GM11168 (cell line): Measurements from ENCODE around the gene DNPEP.

Source experiments
- in situ Hi-C: fragments of 300-500 bp; cut with MboI; formaldehyde crosslinking; loops from one replicate; pipeline ENCODE4 v1.12.0; 2022; ENCODE audit warnings: low sequenced_read_pairs; ENCODE audit not compliant: unreplicated experiment

DNPEP gene

DNA sequence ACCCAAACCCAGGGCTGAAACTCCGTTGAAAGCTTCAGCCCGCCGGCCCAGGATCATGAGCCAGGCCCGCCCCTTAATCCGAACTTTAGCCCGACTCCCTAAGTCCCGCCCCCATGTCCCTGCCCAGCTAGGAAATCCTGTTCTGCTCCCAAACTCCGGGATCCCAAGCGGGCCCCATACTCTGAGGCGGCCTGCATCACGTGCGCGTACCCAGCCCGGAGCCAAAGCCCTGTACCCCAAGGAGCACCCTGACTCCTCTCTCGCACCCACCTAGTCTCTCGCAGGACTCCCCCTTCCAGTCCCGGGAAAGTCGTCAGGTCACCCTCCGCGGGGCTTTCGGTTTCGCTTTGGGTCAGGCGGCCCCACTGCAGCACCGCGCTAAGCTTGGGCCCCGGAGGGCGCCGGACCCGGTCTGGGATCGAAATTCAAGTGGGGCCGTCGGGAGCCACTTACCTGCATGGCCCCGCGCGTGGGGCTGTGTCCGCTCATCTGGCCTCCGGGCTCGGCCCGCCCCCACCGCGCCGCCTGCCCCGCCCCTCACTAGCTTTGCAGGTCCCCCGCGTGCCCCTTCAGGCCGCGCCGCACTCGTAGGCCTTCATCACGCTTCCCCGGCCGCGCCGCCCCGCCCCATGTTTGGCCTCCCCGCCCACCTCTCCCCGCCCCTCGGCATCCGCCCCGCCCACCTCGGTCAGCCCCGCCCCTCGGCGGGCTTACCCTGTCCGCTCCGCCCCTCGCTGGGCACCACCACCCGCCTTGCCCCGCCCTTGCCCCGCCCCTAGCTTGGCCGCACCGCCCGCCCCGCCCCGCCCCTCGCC, at the start of gene DNPEP:
TSS of gene DNPEP (minus strand) at position 607 of the 815 bp plus-strand sequence. CDS start at position 489, 118 bp downstream.
- in situ Hi-C loops, result no loop called here

DNA sequence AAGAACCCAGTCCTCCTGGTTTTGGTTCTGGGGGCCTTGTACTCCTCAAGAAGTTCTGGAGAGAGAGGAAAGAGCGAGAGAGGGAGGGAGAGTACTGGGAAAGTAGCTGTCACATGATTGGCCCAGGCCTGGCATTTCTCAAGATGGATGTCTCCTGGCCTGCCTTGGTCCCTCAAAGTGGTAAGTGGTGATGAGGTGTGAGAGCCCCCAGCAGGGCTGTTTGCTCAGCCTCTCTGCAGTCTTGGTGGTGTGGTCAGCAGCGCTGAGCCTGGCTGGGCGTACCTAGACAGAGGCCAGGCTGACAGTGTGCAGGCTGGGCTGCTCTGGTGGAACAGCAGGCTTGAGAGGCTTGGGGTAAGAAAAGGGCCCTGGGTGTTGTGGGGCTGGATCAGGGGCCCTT, 49.4 kb upstream of the DNPEP start:
- in situ Hi-C loops, result no loop called here

DNA sequence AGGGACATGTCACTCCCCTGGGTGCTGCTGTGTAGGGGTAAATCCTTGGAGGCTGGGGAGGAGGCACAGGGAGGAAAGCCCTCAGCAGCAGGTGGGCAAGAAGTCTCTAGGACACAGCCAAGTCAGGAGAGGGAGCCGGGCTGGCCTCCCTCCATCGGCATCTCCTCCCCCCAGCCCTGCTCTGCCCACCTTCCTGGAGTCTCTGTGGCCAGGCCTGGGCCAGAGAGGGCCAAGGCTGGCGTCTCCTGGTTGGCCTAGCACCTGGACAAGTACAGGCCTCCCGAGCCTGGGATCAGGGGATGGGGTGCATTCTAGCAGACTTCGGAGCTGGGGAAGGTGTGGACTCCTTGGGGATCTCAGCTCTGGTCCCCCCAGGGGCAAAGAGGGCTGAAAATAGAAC, 48.8 kb upstream of the DNPEP start:
- in situ Hi-C loops, result no loop called here

DNA sequence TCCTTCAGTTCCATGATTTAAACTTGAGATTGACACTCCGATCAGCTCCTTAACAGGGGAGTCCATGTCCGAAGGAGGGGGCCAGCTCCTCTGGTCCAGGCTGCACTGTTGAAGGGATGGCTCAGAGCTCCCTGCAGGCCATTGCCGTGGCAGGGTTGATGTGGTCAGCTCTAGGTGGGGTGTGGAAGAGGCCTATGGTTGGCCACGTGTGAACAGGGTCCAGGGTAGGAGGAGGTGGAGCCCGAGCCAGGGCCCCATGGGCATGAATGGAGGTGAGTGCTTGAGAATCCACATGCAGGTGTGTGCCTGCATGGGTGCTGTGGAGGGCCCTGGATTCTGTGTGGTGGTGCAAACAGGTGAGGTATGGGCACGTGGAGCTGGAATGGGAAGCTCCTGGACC, 48.0 kb upstream of the DNPEP start:
- in situ Hi-C loops, result no loop called here

DNA sequence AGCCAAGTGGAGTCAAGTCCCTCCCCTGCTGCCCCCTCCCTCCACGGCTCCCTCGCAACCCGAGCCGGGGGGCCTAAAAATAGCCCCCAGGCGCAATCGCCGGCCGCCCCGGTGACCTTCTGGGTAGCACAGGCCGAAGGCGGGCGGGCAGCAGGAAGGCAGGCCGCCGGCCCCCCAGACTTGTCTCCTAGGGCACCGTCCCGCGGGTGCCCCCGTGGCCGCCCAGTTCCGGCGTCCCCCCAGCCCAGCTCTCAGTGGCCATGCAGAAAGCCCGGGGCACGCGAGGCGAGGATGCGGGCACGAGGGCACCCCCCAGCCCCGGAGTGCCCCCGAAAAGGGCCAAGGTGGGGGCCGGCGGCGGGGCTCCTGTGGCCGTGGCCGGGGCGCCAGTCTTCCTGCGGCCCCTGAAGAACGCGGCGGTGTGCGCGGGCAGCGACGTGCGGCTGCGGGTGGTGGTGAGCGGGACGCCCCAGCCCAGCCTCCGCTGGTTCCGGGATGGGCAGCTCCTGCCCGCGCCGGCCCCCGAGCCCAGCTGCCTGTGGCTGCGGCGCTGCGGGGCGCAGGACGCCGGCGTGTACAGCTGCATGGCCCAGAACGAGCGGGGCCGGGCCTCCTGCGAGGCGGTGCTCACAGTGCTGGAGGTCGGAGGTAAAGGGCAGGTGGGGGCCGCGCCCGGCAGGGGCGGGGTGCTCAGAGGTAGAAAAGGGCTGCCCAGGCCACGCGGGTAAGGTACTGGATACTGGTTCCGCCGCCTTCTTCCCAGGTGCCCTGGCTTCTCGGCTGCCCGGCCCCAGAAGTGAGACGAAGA, 47.2 kb upstream of the DNPEP start, which contains the start of gene SPEG:
TSS of gene SPEG (plus strand) at position 126 of the 808 bp plus-strand sequence. CDS start at position 261, 135 bp downstream.
- in situ Hi-C loops, result no loop called here

- in situ Hi-C loops, result no loop called here
Measured at GRCh38 chr2:219434468-219434717, 46.7 kb upstream of the DNPEP start.

DNA sequence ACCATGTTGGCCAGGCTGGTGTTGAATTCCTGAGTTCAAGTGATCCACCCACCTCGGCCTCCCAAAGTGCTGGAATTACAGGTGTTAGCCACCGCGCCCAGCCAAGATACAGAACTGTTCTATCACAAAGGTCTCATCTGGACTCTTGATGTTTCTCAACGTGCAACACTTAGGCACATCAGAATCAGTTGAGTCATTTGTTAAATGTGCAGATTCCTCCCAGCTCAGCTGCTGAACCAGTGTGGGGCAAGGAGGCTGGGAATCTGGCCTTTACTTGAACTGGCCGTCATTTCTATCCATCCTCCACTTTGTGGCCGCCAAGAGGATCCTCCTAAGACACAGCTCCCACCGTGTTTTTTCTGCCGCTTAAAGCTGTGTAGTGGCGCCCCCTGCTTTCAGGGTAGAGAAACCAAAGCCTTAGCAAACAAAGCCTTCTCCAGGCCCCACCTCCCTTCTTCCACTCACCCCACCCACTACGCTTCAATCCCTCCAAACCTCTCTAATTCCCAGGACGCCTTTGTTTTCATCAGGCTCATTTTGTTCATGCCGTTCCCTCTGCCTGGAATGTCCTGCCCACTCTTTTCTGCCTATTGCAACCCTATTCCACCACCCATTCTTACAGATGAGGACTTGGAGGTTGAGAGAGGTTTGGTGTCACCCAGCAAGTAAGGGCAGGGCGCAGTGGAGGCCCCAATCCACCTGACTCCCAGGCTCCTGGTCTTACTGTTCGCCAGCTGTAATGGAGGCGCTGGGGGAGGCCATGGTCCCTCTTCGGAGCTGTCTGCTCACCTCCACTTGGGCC, 46.2 kb upstream of the DNPEP start:
- in situ Hi-C loops, result no loop called here

GRCh38 chr2:219430633-219431615, 43.2 kb upstream of the DNPEP start:
- in situ Hi-C loops, result no loop called here

GRCh38 chr2:219429958-219430606, 42.4 kb upstream of the DNPEP start:
- in situ Hi-C loops, result no loop called here

- in situ Hi-C loops, result no loop called here
Measured at GRCh38 chr2:219428469-219428868, 40.8 kb upstream of the DNPEP start.

DNA sequence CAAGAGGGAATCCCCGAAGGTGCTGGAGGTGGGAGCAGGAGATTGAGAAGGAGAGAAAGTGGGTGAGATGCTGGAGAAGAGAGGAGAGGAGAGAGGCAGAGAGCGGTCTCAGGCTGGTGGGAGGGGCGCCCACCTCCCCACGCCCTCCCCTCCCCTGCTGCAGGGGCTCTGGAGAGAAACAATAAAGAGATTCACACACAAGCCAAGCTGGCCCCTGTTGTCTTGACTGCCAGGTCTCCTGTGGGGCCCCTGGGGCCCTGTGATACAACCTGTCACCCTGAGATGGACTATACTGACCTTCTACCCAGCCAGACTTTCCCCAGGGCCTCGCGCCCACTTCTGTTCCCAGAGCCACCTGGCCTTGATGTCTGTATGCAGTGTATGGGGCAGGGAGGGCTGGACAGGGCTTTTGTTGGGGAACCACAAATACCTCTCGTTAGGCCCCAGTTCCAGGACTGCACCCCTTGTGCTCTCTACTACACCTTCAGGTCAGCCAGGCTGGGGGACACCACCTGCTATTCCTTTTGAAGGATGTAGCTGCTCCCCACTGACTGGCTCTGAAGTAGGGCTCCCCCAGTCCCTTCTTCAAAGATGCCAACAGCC, 38.9 kb upstream of the DNPEP start:
- in situ Hi-C loops, result no loop called here

DNA sequence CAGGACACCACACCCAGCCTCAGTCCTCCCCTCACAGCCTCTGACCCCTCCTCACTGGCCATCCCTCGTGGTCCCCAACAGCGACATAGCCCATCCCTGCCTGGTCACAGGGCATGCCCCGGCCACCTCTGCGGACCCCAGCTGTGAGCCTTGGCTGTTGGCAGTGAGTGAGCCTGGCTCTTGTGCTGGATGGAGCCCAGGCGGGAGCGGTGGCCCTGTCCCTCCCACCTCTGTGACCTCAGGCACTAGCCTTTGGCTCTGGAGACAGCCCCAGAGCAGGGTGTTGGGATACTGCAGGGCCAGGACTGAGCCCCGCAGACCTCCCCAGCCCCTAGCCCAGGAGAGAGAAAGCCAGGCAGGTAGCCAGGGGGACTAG, 38.3 kb upstream of the DNPEP start:
- in situ Hi-C loops, result no loop called here

- in situ Hi-C loops, result no loop called here
Measured at GRCh38 chr2:219425238-219426067, 37.7 kb upstream of the DNPEP start.

DNA sequence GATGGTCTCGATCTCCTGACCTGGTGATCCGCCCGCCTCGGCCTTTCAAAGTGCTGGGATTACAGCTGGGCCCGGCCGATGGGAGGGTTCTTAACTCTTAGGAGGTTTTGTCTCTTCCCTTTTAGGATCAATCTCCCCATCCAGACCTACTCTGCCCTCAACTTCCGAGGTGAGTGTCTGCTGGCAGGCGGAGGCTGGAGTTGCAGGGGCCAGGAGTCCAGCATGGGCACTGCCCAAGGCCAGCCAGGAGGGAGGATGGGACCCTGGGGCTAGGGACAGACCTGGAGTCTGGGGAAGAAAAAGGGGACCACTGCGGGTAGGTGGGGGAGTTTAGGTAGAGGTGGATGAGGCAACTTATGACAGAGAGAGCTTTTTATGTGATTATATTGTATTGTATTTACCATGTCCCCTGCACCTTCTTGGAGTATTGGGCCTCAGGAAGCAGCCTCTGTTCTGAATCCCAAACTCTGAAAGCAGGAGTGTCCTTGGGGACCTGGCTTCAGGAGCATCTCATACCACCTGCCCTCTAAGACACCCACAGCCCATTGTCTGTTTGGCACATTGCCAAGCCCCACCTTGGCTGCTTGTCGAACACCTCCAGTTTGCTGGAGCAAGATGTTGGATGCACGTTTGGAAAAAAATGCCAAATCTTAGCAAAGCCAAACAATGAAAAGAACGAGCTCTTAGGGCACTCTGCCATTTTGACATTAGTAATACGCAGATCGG, 36.1 kb upstream of the DNPEP start:
- in situ Hi-C loops, result no loop called here

DNA sequence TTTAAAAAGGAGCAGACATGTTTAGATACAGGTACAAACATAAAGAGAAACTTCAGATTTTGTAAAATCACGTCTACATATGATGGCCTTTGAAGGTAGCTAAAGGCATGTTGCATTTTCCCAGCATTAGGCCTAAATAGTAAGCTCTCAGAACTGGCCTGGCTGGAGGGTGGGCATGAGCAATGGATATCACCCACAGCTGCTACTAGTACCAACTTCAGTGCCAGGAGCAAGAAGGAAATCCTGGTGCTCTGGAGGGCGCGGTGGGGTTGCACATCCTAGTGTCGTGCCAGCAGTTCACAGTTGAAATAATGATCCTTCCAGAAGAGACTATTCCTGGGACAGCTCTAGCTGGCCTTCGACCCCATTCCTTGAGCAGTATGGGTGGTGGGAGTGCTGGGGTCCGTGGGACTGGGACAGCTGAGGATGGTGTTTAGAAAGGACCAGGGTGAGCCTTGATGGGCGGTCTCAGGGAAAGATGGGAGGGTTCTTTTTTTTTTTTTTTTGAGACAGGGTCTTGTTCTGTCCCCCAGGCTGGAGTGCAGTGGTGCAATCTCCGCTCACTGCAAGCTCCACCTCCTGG, 35.3 kb upstream of the DNPEP start:
- in situ Hi-C loops, result no loop called here

GRCh38 chr2:219421323-219421722, 33.6 kb upstream of the DNPEP start:
- in situ Hi-C loops, result no loop called here

DNA sequence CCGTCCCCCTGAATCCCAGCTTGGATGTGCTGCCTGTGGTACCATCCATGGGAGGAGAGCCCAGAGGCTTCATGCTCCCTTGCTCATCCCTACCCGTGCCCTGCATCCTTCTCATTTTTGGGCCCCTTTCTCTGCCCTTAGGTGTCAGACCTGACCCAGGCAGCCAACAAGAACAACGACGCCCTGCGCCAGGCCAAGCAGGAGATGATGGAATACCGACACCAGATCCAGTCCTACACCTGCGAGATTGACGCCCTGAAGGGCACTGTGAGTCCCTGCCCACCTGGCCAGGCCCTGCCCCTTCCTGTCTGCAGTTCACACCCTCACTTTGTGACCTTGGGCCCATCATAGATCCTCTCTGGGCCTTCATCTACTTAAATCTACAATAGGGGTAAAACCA, 33.0 kb upstream of the DNPEP start:
- in situ Hi-C loops, result no loop called here
